CD4-positive, alpha-beta T cell (primary cell): ENCODE results near the gene WNT9A. TPM values are rescaled to one million over a fixed set of nuclear protein-coding genes. Genes with fewer than 3 reads are reported as not detected.
A peak's percentile ranks its signal among the peaks of the same experiment; 100 is the strongest.

Experiments used
- ATAC-seq: fragments of 200-7000 bp; cut with Tn5 transposase; one replicate; pipeline ENCODE4 v1.10.0; 2022; ENCODE audit warnings: mild to moderate bottlenecking; ENCODE audit not compliant: poor library complexity
- CTCF ChIA-PET: fragments of 350-600 bp; sonication (Branson Sonifier 250); formaldehyde crosslinking; loops from one replicate; lab custom pipeline; 2021; ENCODE audit warnings: antibody characterized with exemption, inconsistent platforms; lab: Charles Lee
- POLR2A ChIA-PET: fragments of 350-600 bp; sonication (Branson Sonifier 250); formaldehyde crosslinking; loops from one replicate; lab custom pipeline; 2021; ENCODE audit warnings: antibody characterized with exemption, inconsistent platforms; lab: Charles Lee
- DNase-seq, 14 experiments: peaks; one replicate each; pipeline ENCODE4 v3.0.0-alpha.2; 2013 to 2020; ENCODE audit warnings: mixed read lengths in 2 of 14
- H3K27ac ChIP-seq, 2 donors: one replicate each; pipeline versions ENCODE4 v1.5.1 to v1.7.0; 2013; ENCODE audit warnings: low read length in 2 of 2, low read depth in 1 of 2, mild to moderate bottlenecking in 1 of 2
- H3K27me3 ChIP-seq, 2 experiments: 1 replicate in 1 of 2; 2 replicates in 1 of 2; pipeline versions ENCODE4 v1.6.1 to v1.7.0; 2013; ENCODE audit warnings: low read length in 2 of 2, control low read depth in 1 of 2, mild to moderate bottlenecking in 1 of 2, moderate library complexity in 1 of 2; ENCODE audit not compliant: insufficient read depth in 2 of 2, control insufficient read depth in 1 of 2
- H3K36me3 ChIP-seq: one replicate; pipeline ENCODE4 v1.6.1; 2013; ENCODE audit warnings: low read length, control low read depth; ENCODE audit not compliant: insufficient read depth
- H3K4me1 ChIP-seq: one replicate; pipeline ENCODE4 v1.6.1; 2013; ENCODE audit warnings: low read length, control low read depth; ENCODE audit not compliant: insufficient read depth
- H3K4me3 ChIP-seq: one replicate; pipeline ENCODE4 v1.5.1; 2013; ENCODE audit warnings: mild to moderate bottlenecking, low read length, moderate library complexity
- H3K9me3 ChIP-seq, 2 experiments: 1 replicate in 1 of 2; 2 replicates in 1 of 2; pipeline versions ENCODE4 v1.6.1 to v1.7.0; 2013; ENCODE audit warnings: low read length in 2 of 2, mild to moderate bottlenecking in 2 of 2, control low read depth in 1 of 2, moderate library complexity in 1 of 2; ENCODE audit not compliant: control insufficient read depth in 1 of 2, insufficient read depth in 1 of 2
- H3K27ac Mint-ChIP-seq: one replicate; pipeline ENCODE4 v1.8.0; 2020; ENCODE audit warnings: mixed read lengths
- H3K27me3 Mint-ChIP-seq: one replicate; pipeline ENCODE4 v1.8.0; 2021; ENCODE audit warnings: mixed read lengths
- H3K36me3 Mint-ChIP-seq: one replicate; pipeline ENCODE4 v1.8.0; 2021; ENCODE audit warnings: low read depth, mixed read lengths
- H3K4me1 Mint-ChIP-seq: one replicate; pipeline ENCODE4 v1.8.0; 2021; ENCODE audit warnings: low read depth, mixed read lengths
- H3K4me3 Mint-ChIP-seq: one replicate; pipeline ENCODE4 v1.8.0; 2020; ENCODE audit warnings: mild to moderate bottlenecking, mixed read lengths
- H3K9me3 Mint-ChIP-seq: one replicate; pipeline ENCODE4 v1.8.0; 2020; ENCODE audit warnings: mixed read lengths
- CTCF ChIP-seq: fragments of 200-600 bp; IDR thresholded peaks from one replicate; pipeline ENCODE4 v1.8.0; 2022; ENCODE audit warnings: antibody characterized with exemption, mild to moderate bottlenecking
- intact Hi-C, 2 experiments: fragments of 100-400 bp; cut with DNase I in 1 of 2; cut with micrococcal nuclease in 1 of 2; formaldehyde crosslinking; loops; one replicate each; pipeline versions ENCODE4 v1.15.1 to v1.9.0; 2023 to 2025; cut with DNase I, micrococcal nuclease
- total RNA-seq, 174 experiments: library from RNA in 2 of 174; stranded (reverse) in 2 of 174; gene quantifications; one replicate each; pipeline ENCODE4 v1.2.3 and lab custom pipeline; 2021 to 2026

The WNT9A gene
- total RNA-seq, 2 experiments from 2014 or later = not detected

GRCh38 chr1:227896710-227897655, 50.7 kb downstream of the WNT9A start:
- no peak for TF ChIP-seq CTCF
- CTCF ChIA-PET = no interaction called here
- H3K4me1 ChIP-seq = peaks cover 5% of the 10 kb centered on the region
- Mint-ChIP-seq H3K4me3 (no peak overlapping the region), H3K27me3 (no peaks in the 10 kb centered on the region), H3K27ac (no peak overlapping the region), H3K36me3 (no peaks in the 10 kb centered on the region), H3K9me3 (no peaks in the 10 kb centered on the region), H3K4me1 (no peaks in the 10 kb centered on the region)
- POLR2A ChIA-PET = no interaction called here
- DNase-seq = peak in 3 of 14 experiments; percentile 0 to 25 (median 12)
- no peak overlapping the region for H3K27ac ChIP-seq
- no peaks in the 10 kb centered on the region for H3K27me3 ChIP-seq
- no peak for ATAC-seq
- intact Hi-C loops = no loop called here
- H3K9me3 ChIP-seq = no peaks in the 10 kb centered on the region
- no peak overlapping the region for H3K4me3 ChIP-seq
- no peaks in the 10 kb centered on the region for H3K36me3 ChIP-seq

- H3K4me1 Mint-ChIP-seq = no peaks in the 10 kb centered on the region
- CTCF ChIA-PET = no interaction called here
Measured at GRCh38 chr1:227895828-227896685, 51.7 kb downstream of the WNT9A start.

More at GRCh38 chr1:227895828-227896685, 51.7 kb downstream of the WNT9A start:
- no peak for TF ChIP-seq CTCF
- no peaks in the 10 kb centered on the region for H3K36me3 ChIP-seq
- peaks cover 6% of the 10 kb centered on the region for H3K4me1 ChIP-seq
- DNase-seq (peak in 3 of 14 experiments; percentile 0 to 26 (median 7)), ATAC-seq (no peak)
- no peaks in the 10 kb centered on the region for H3K27me3 ChIP-seq
- no peaks in the 10 kb centered on the region for H3K9me3 Mint-ChIP-seq
- H3K27me3 Mint-ChIP-seq = no peaks in the 10 kb centered on the region
- POLR2A ChIA-PET = interaction anchor here (0.5 kb wide), 1 partner anchor 595 kb away, joined by 3 read pairs; no protein-coding TSS in a partner anchor
- no peak overlapping the region for H3K27ac Mint-ChIP-seq
- no peaks in the 10 kb centered on the region for H3K9me3 ChIP-seq
- no peaks in the 10 kb centered on the region for H3K36me3 Mint-ChIP-seq
- no peak overlapping the region for H3K4me3 Mint-ChIP-seq
- no peak overlapping the region for H3K4me3 ChIP-seq
- no peak overlapping the region for H3K27ac ChIP-seq
- intact Hi-C loops = no loop called here
